ENCODE results near the gene PSMA5. TPM values are rescaled to one million over a fixed set of nuclear protein-coding genes. Genes with fewer than 3 reads are reported as not detected.

PSMA5 gene
- total RNA-seq, 2 donors from 2014 or later: 117 to 122 TPM

DNA sequence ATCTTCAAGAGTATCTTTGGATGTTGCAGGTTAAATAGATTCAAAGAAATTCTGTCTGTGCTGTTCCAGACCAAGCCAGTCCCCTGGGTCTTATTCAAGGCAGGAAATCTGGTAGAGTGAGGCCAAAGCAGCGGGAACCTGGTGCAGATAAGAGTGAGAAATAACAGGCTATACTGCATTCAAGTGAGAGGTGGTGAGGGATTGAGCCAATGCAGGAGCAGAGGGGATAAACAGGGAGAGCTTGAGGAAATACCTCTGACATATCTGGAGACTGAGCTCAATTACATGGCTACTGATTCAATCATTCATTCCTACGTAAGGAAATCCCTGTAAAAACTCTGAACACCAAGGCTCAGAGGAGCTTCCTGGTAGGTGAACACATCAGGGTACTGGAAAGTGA is 17.2 kb upstream of the PSMA5 start:
- peaks cover 12% of the 10 kb centered on the region for H3K27me3 Mint-ChIP-seq (ENCODE audit: insufficient read depth)
- H3K36me3 ChIP-seq (ENCODE audit: control insufficient read depth, insufficient read depth, low read length): no peaks in the 10 kb centered on the region
- H3K9me3 Mint-ChIP-seq: no peaks in the 10 kb centered on the region
- H3K4me3 ChIP-seq (ENCODE audit: low read length): no peak overlapping the region
- WGBS, 2 experiments (ENCODE audit: insufficient coverage in 1 of 2, insufficient read length in 1 of 2): 85 to 89% methylated on average over 2 of the region's 2 CpGs
- TF ChIP-seq, protein P1, sequence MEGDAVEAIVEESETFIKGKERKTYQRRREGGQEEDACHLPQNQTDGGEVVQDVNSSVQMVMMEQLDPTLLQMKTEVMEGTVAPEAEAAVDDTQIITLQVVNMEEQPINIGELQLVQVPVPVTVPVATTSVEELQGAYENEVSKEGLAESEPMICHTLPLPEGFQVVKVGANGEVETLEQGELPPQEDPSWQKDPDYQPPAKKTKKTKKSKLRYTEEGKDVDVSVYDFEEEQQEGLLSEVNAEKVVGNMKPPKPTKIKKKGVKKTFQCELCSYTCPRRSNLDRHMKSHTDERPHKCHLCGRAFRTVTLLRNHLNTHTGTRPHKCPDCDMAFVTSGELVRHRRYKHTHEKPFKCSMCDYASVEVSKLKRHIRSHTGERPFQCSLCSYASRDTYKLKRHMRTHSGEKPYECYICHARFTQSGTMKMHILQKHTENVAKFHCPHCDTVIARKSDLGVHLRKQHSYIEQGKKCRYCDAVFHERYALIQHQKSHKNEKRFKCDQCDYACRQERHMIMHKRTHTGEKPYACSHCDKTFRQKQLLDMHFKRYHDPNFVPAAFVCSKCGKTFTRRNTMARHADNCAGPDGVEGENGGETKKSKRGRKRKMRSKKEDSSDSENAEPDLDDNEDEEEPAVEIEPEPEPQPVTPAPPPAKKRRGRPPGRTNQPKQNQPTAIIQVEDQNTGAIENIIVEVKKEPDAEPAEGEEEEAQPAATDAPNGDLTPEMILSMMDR (conservative IDR thresholded peaks at IDR 0.05): no peak
- no peak for DNase-seq
- no peaks in the 10 kb centered on the region for H3K9me3 ChIP-seq (ENCODE audit: control insufficient read depth, low read length)
- peaks cover 25% of the 10 kb centered on the region for H3K27me3 ChIP-seq (ENCODE audit: control insufficient read depth, insufficient read depth, low read length, poor library complexity, severe bottlenecking)
- no peak overlapping the region for H3K27ac ChIP-seq (ENCODE audit: low read depth, low read length)
- no peak overlapping the region for H3K27ac Mint-ChIP-seq
- H3K4me1 ChIP-seq (ENCODE audit: control insufficient read depth, insufficient read depth, low read length): no peaks in the 10 kb centered on the region
- no peak overlapping the region for H3K4me3 Mint-ChIP-seq
- peaks cover 9% of the 10 kb centered on the region for H3K4me1 Mint-ChIP-seq
- H3K36me3 Mint-ChIP-seq (ENCODE audit: low read depth): no peaks in the 10 kb centered on the region
- H3K9ac ChIP-seq (ENCODE audit: extremely low read depth, low read length, poor library complexity, severe bottlenecking): no peak overlapping the region

DNA sequence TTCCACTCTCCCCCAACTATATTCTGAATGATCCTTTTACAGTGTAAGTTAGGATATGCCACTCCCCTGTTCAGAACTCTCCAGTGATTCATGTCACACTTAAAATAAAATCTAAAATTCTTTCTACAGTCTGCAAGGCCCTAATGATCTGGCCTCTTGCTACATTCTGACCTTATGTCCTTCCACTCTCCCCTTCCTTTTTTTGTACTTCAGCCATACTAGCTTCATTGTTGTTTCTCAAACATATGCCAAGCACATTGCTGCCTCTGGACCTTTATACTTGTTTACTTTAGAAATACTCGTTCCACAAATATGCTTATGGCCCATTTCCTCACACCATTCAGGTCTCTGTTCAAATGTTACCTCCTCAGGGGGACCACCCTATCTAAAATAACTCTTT is 14.8 kb upstream of the PSMA5 start:
- no peaks in the 10 kb centered on the region for H3K36me3 Mint-ChIP-seq (ENCODE audit: low read depth)
- H3K4me3 ChIP-seq (ENCODE audit: low read length): no peak overlapping the region
- no peak overlapping the region for H3K4me3 Mint-ChIP-seq
- WGBS, 2 experiments (ENCODE audit: insufficient coverage in 1 of 2, insufficient read length in 1 of 2): 69 to 73% methylated on average over 1 of the region's 1 CpG
- H3K27ac Mint-ChIP-seq: no peak overlapping the region
- DNase-seq: no peak
- H3K9me3 Mint-ChIP-seq: no peaks in the 10 kb centered on the region
- no peak overlapping the region for H3K27ac ChIP-seq (ENCODE audit: low read depth, low read length)
- no peaks in the 10 kb centered on the region for H3K4me1 ChIP-seq (ENCODE audit: control insufficient read depth, insufficient read depth, low read length)
- H3K9ac ChIP-seq (ENCODE audit: extremely low read depth, low read length, poor library complexity, severe bottlenecking): no peak overlapping the region
- H3K36me3 ChIP-seq (ENCODE audit: control insufficient read depth, insufficient read depth, low read length): no peaks in the 10 kb centered on the region
- H3K27me3 Mint-ChIP-seq (ENCODE audit: insufficient read depth): peaks cover 11% of the 10 kb centered on the region
- H3K4me1 Mint-ChIP-seq: no peaks in the 10 kb centered on the region
- no peaks in the 10 kb centered on the region for H3K9me3 ChIP-seq (ENCODE audit: control insufficient read depth, low read length)
- TF ChIP-seq, protein P1 (conservative IDR thresholded peaks at IDR 0.05): no peak
- peaks cover 25% of the 10 kb centered on the region for H3K27me3 ChIP-seq (ENCODE audit: control insufficient read depth, insufficient read depth, low read length, poor library complexity, severe bottlenecking)

DNA sequence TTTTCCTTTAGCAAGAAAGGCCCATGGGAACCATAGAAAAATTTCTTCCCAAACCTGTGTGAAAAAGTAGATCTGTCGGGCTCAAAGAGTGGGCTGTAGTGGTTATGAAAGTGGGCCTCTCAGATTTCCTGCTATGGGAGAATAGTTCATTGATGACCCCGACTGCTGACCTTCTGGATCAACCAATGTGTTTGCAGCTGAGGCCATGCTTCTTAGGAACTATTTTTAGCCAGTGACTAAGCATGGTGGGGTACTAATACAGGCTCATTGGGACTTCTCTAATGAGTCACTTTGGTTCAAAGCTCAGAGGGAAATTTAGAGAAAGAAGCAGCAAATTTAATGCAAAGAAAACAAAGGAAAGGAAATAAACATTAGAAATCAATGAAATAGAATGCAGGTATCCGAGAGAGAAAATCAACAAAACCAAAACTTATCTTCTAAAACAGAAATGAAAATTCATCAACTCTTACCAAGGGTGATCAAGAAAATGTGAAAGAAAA is 12.6 kb upstream of the PSMA5 start:
- peaks cover 6% of the 10 kb centered on the region for H3K9me3 ChIP-seq (ENCODE audit: control insufficient read depth, low read length)
- no peak overlapping the region for H3K4me3 Mint-ChIP-seq
- no peaks in the 10 kb centered on the region for H3K36me3 ChIP-seq (ENCODE audit: control insufficient read depth, insufficient read depth, low read length)
- peaks cover 16% of the 10 kb centered on the region for H3K27me3 ChIP-seq (ENCODE audit: control insufficient read depth, insufficient read depth, low read length, poor library complexity, severe bottlenecking)
- peaks cover 1% of the 10 kb centered on the region for H3K27me3 Mint-ChIP-seq (ENCODE audit: insufficient read depth)
- no peaks in the 10 kb centered on the region for H3K4me1 Mint-ChIP-seq
- no peak for DNase-seq
- no peak overlapping the region for H3K4me3 ChIP-seq (ENCODE audit: low read length)
- no peaks in the 10 kb centered on the region for H3K36me3 Mint-ChIP-seq (ENCODE audit: low read depth)
- WGBS, 2 experiments (ENCODE audit: insufficient coverage in 1 of 2, insufficient read length in 1 of 2): 81 to 88% methylated on average over 2 to 3 of the region's 3 CpGs
- no peak overlapping the region for H3K27ac ChIP-seq (ENCODE audit: low read depth, low read length)
- H3K27ac Mint-ChIP-seq: no peak overlapping the region
- H3K4me1 ChIP-seq (ENCODE audit: control insufficient read depth, insufficient read depth, low read length): no peaks in the 10 kb centered on the region
- no peak overlapping the region for H3K9ac ChIP-seq (ENCODE audit: extremely low read depth, low read length, poor library complexity, severe bottlenecking)
- TF ChIP-seq, protein P1 (conservative IDR thresholded peaks at IDR 0.05): no peak
- peaks cover 14% of the 10 kb centered on the region for H3K9me3 Mint-ChIP-seq

All from endodermal cell (in vitro differentiated cells).